Aorta (tissue), 5 donors: ENCODE data around the gene PLCXD3. TPM values are rescaled to one million over a fixed set of nuclear protein-coding genes. Genes with fewer than 3 reads are reported as not detected.
"Not testable (repeated sequence)": the region's sequence is repeated elsewhere in the genome, so short reads cannot be mapped to it uniquely, and the experiment has no call there.

ENCODE experiments used
- ATAC-seq: fragments of 200-7000 bp; cut with Tn5 transposase; one replicate; pipeline ENCODE4 v1.9.1; 2022; ENCODE audit warnings: moderate library complexity; ENCODE audit not compliant: low FRiP score
- DNase-seq, 2 donors: peaks; one replicate each; pipeline ENCODE4 v3.0.0-alpha.2; 2020
- H3K27ac ChIP-seq, 2 donors: one replicate each; pipeline ENCODE4 v1.5.1; 2013; ENCODE audit warnings: low read length in 2 of 2, mild to moderate bottlenecking in 2 of 2, moderate library complexity in 2 of 2, control low read depth in 1 of 2, inconsistent platforms in 1 of 2, low read depth in 1 of 2
- H3K27me3 ChIP-seq, 2 donors: one replicate each; pipeline ENCODE4 v1.6.1; 2013; ENCODE audit warnings: control low read depth in 1 of 2, low read length in 1 of 2, mild to moderate bottlenecking in 1 of 2, moderate library complexity in 1 of 2; ENCODE audit not compliant: insufficient read depth in 2 of 2, control insufficient read depth in 1 of 2
- H3K36me3 ChIP-seq, 2 donors: one replicate each; pipeline ENCODE4 v1.6.1; 2013; ENCODE audit warnings: control low read depth in 1 of 2, low read length in 1 of 2, mild to moderate bottlenecking in 1 of 2; ENCODE audit not compliant: insufficient read depth in 2 of 2, control insufficient read depth in 1 of 2
- H3K4me1 ChIP-seq, 2 donors: one replicate each; pipeline ENCODE4 v1.6.1; 2013; ENCODE audit warnings: low read length in 2 of 2, control low read depth in 1 of 2, mild to moderate bottlenecking in 1 of 2, moderate library complexity in 1 of 2; ENCODE audit not compliant: insufficient read depth in 2 of 2, control insufficient read depth in 1 of 2
- H3K4me3 ChIP-seq, 2 donors: one replicate each; pipeline ENCODE4 v1.5.1; 2013; ENCODE audit warnings: low read length in 2 of 2, control low read depth in 1 of 2, mild to moderate bottlenecking in 1 of 2
- H3K9me3 ChIP-seq: one replicate; pipeline ENCODE4 v1.6.1; 2013; ENCODE audit warnings: mild to moderate bottlenecking, low read length; ENCODE audit not compliant: control insufficient read depth
- WGBS, 2 donors: extraction: QIAGEN DNeasy Blood & Tissue Kit; methylation state at CpG; one replicate each; pipeline ENCODE4 v1.1.7; 2013; 5-methylcytosine and 5-hydroxymethylcytosine counted together
- intact Hi-C, 2 donors: fragments of 100-400 bp; cut with DNase I; formaldehyde crosslinking; loops; one replicate each; pipeline versions ENCODE4 v1.14.2 to v1.15.0; 2022
- polyA plus RNA-seq, 2 donors: library from polyadenylated mRNA; stranded (reverse); fragments of 200-250 nt; gene quantifications; one replicate each; pipeline ENCODE4 v1.2.3, GENCODE V29; 2013
- total RNA-seq, 2 donors: library from RNA; stranded (reverse); fragmentation: NEBNext Ultra II Directional; extraction: Animal tissue kit (Norgen Biotek cat#: 25700); gene quantifications; one replicate each; pipeline ENCODE4 v1.2.1, GENCODE V29; 2021
- donor health status: healthy with polysubstance abuse.
- donor health status: Bipolar disorder and iron deficiency.
- donor health status: DM: no; HTN: no; CAD: no.
- donor health status: DM: no; HTN: no; CAD: no.
- donor health status: DM: yes; HTN: yes; CAD: no.

PLCXD3 gene
- total and polyA plus RNA-seq, 4 donors = 0.67 to 14.5 (median 8.3) TPM

GRCh38 chr5:41471571-41472208, 38.7 kb downstream of the PLCXD3 start:
- H3K9me3 ChIP-seq, intact Hi-C loops: not testable (repeated sequence)
- no CpG with 5 or more reads among the region's 1 CpG for WGBS, 2 donors

DNA sequence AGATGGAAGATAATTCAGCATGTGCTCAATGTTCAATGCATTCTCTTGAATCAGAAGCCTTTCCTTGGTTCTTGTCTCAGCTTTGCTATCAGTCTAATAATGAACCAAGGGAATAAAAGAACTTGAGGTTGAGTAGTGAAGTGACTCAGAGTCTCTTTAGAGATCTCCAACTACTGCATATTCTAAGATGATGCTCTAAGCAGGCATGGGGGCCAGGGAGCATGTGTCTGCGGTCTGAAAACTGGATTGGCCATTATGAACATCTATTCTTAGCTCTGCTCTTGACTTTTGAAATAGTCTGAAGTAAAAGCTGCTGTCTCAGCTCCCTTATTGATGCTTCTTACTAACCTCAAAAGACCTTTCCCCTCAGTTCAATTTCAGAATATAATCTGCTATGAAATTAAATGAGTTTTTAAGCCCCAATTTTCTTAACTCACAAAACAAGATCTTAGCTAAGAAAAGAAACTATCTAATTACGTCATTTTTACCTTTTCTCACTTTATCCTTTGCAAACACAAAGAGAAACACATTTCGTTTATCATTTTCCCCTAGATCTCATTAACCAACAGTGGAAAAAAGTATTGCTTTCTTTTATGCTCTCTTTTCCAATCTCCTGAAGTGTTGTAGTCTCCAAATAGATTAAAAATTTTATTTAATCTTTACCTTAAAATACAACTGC, 44.8 kb downstream of the PLCXD3 start:
- H3K4me1 ChIP-seq = no peaks in the 10 kb centered on the region
- H3K27me3 ChIP-seq = no peaks in the 10 kb centered on the region
- no peak for ATAC-seq
- H3K4me3 ChIP-seq = no peak overlapping the region
- WGBS, 2 donors = 79 to 85% methylated on average over 3 of the region's 3 CpGs
- H3K27ac ChIP-seq = no peak overlapping the region
- DNase-seq = no peak
- H3K9me3 ChIP-seq = no peaks in the 10 kb centered on the region
- no peaks in the 10 kb centered on the region for H3K36me3 ChIP-seq
- intact Hi-C loops = no loop called here

More at GRCh38 chr5:41471571-41472208, 38.7 kb downstream of the PLCXD3 start:
- H3K36me3 ChIP-seq, H3K4me1 ChIP-seq, H3K27me3 ChIP-seq, H3K4me3 ChIP-seq, H3K27ac ChIP-seq, ATAC-seq, DNase-seq: not testable (repeated sequence)

- WGBS, 2 donors = 95 to 97% methylated on average over 1 of the region's 1 CpG
- no peaks in the 10 kb centered on the region for H3K9me3 ChIP-seq
- H3K27ac ChIP-seq = no peak overlapping the region
- H3K4me1 ChIP-seq = no peaks in the 10 kb centered on the region
- ATAC-seq (no peak), DNase-seq (no peak)
- intact Hi-C loops = no loop called here
- no peak overlapping the region for H3K4me3 ChIP-seq
- no peaks in the 10 kb centered on the region for H3K27me3 ChIP-seq
- no peaks in the 10 kb centered on the region for H3K36me3 ChIP-seq
Measured at GRCh38 chr5:41459557-41459956, 50.8 kb downstream of the PLCXD3 start.

- ATAC-seq (no peak), DNase-seq (no peak)
- no peaks in the 10 kb centered on the region for H3K36me3 ChIP-seq
- WGBS, 2 donors = 82 to 92% methylated on average over 2 of the region's 2 CpGs
- intact Hi-C loops = no loop called here
- no peak overlapping the region for H3K27ac ChIP-seq
- H3K4me3 ChIP-seq = no peak overlapping the region
- no peaks in the 10 kb centered on the region for H3K4me1 ChIP-seq
- H3K9me3 ChIP-seq = no peaks in the 10 kb centered on the region
- H3K27me3 ChIP-seq = no peaks in the 10 kb centered on the region
Measured at GRCh38 chr5:41457094-41457493, 53.3 kb downstream of the PLCXD3 start.

DNA sequence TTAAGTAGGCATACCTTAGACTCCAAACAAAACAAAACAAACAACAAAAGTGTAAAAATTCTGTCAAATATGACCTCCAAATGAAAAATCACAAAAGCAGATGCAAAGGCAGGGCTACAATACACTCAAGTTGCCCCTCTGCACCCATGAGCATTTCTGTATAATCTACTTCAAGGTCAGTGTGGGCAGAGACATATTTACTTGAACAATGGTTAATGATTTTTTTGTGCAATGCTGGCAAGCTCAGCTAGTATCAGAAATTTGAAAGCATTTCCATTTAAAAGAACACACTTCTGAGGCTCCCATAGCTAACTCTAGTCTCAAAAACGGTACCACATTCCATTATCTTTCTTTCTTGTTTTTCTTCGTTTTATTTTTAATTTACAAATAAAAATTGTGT, 57.9 kb downstream of the PLCXD3 start:
- no peaks in the 10 kb centered on the region for H3K27me3 ChIP-seq
- H3K4me3 ChIP-seq = no peak overlapping the region
- H3K36me3 ChIP-seq = no peaks in the 10 kb centered on the region
- no peaks in the 10 kb centered on the region for H3K9me3 ChIP-seq
- H3K27ac ChIP-seq = no peak overlapping the region
- WGBS, 2 donors = 81 to 89% methylated on average over 2 of the region's 2 CpGs
- no peak for ATAC-seq
- intact Hi-C loops = no loop called here
- H3K4me1 ChIP-seq = no peaks in the 10 kb centered on the region
- DNase-seq = no peak

DNA sequence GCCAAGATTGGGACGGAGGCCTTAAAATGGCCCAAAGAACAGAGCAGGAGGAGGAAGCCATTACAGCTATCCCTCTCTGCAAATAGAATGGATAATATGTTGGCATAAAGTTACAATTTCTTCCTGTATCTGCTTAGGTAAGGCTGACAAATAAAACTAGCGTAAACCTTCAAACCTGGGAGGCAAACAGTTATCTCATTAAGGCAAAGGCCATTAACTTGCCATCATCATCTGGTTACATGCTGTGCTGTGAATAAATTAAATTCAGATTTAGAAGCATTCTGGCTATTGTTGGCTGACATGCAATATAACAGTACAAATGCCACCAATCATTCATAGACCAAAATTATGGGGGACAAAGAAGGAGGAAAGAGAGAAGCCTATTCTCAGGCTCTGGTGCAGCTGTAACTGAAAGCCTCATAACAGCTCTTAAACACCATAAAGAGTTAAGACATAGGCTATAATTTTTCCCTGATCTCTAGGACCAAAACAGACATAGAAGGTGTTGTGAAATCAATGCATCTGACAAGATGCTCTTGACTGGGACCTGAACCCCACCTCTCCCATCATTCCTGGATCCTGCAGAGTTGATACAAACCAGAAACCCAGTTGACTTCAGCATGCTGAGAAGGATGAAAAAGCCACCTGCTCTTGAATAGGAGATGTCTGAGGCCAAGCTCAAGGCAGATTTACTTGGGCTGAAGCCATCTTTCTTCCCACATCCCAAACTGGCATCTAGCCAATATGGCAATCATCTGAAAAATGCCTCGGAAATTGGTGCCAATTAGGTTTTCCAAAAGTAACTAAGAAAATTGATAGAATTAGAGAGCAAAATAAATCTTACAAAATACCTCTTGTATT, 62.5 kb downstream of the PLCXD3 start:
- no peaks in the 10 kb centered on the region for H3K9me3 ChIP-seq
- H3K4me3 ChIP-seq = no peak overlapping the region
- no peak overlapping the region for H3K27ac ChIP-seq
- no peaks in the 10 kb centered on the region for H3K4me1 ChIP-seq
- H3K36me3 ChIP-seq = no peaks in the 10 kb centered on the region
- H3K27me3 ChIP-seq = no peaks in the 10 kb centered on the region
- WGBS, 2 donors = 63 to 66% methylated on average over 3 of the region's 3 CpGs
- DNase-seq = no peak
- intact Hi-C loops = no loop called here
- no peak for ATAC-seq

GRCh38 chr5:41445937-41446563, 64.4 kb downstream of the PLCXD3 start:
- Histone ChIP-seq H3K9me3 (no peaks in the 10 kb centered on the region), H3K27me3 (no peaks in the 10 kb centered on the region), H3K4me3 (no peak overlapping the region), H3K4me1 (no peaks in the 10 kb centered on the region), H3K27ac (no peak overlapping the region), H3K36me3 (no peaks in the 10 kb centered on the region)
- WGBS, 2 donors = 91 to 92% methylated on average over 15 to 16 of the region's 16 CpGs
- intact Hi-C loops = no loop called here
- ATAC-seq = peak; percentile 76
- peak; percentile 27 to 66 for DNase-seq

- H3K36me3 ChIP-seq = no peaks in the 10 kb centered on the region
- no peak overlapping the region for H3K4me3 ChIP-seq
- no peaks in the 10 kb centered on the region for H3K9me3 ChIP-seq
- intact Hi-C loops = no loop called here
- ATAC-seq = no peak
- no peaks in the 10 kb centered on the region for H3K27me3 ChIP-seq
- 81 to 83% methylated on average over 1 of the region's 1 CpG for WGBS, 2 donors
- H3K27ac ChIP-seq = no peak overlapping the region
- H3K4me1 ChIP-seq = no peaks in the 10 kb centered on the region
- DNase-seq = no peak
Measured at GRCh38 chr5:41435276-41435675, 75.1 kb downstream of the PLCXD3 start.
